ENCODE data around the gene KNDC1. TPM values are rescaled to one million over a fixed set of nuclear protein-coding genes. Genes with fewer than 3 reads are reported as not detected.
A peak's percentile ranks its signal among the peaks of the same experiment; 100 is the strongest.

Gene KNDC1
- total and polyA plus RNA-seq, 8 donors: 2.5 to 10.4 (median 4.0) TPM

DNA sequence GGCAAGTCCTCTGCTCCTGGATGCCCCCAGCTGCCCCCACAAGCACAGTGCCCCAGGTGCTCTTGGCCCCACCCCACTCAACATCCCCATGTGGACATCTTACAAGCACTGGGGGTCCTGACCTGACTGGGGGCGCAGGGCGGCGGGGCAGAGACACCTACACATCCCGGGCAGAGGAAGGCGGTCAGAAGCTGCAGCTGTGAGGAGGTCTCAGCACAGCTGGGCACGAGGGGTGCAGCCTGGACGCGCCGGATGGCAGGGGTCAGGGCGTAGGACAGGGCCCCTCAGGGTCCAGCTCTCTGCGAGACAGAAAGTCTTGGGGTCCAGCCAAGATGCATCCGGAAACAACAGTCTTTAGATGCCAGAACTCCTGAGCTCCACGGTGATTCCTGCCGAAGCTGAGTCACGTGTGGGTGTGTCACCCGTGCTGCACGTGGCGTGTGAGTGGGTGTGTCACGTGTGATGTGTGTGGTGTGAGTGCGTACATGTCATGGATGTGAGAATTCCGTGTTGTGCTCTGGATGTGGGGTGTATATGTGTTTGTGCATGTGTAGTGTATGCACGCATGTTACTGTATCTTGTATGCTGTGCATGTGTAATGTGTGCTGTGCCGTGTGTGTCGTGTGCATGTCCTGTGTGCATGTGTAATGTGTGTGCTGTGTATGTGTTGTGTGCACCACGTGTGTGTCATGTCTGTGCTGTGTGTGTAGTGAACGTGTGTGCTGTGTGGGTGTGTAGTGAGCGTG, 82.8 kb downstream of the KNDC1 start:
- Histone ChIP-seq H3K27me3 (peaks cover 26 to 100% of the 10 kb centered on the region in 2 donors), H3K4me1 (peaks cover 0 to 17% of the 10 kb centered on the region in 2 donors), H3K9me3 (no peaks in the 10 kb centered on the region), H3K36me3 (no peaks in the 10 kb centered on the region), H3K27ac (no peak overlapping the region), H3K4me3 (no peak overlapping the region)
- DNase-seq (no peak), ATAC-seq (no peak)
- TF ChIP-seq, protein P1, sequence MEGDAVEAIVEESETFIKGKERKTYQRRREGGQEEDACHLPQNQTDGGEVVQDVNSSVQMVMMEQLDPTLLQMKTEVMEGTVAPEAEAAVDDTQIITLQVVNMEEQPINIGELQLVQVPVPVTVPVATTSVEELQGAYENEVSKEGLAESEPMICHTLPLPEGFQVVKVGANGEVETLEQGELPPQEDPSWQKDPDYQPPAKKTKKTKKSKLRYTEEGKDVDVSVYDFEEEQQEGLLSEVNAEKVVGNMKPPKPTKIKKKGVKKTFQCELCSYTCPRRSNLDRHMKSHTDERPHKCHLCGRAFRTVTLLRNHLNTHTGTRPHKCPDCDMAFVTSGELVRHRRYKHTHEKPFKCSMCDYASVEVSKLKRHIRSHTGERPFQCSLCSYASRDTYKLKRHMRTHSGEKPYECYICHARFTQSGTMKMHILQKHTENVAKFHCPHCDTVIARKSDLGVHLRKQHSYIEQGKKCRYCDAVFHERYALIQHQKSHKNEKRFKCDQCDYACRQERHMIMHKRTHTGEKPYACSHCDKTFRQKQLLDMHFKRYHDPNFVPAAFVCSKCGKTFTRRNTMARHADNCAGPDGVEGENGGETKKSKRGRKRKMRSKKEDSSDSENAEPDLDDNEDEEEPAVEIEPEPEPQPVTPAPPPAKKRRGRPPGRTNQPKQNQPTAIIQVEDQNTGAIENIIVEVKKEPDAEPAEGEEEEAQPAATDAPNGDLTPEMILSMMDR (IDR thresholded peaks at IDR 0.05): no peak
- intact Hi-C loops (cut with DNase I): no loop called here

DNA sequence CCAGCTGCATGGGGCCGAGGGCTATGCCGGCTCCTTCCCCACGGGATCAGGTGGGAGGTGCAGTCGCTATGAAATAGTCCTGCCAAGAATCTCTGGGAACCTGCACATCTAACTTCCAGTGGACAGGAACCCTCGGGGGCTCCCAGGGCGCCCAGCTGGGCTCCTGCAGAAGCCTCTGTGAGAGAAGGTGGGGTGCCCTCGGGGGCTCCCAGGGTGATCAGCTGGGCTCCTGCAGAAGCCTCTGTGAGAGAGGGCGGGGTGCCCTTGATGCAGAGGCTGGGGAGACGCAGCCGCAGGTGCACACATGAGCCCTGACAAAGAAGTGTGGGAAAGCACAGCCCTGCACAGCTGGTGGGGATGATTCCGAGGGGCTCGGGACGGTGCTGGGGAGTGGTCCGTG, 83.6 kb downstream of the KNDC1 start:
- Histone ChIP-seq H3K27ac (no peak overlapping the region), H3K36me3 (no peaks in the 10 kb centered on the region), H3K4me1 (peaks cover 0 to 12% of the 10 kb centered on the region in 2 donors), H3K27me3 (peaks cover 18 to 100% of the 10 kb centered on the region in 2 donors), H3K4me3 (no peak overlapping the region), H3K9me3 (no peaks in the 10 kb centered on the region)
- TF ChIP-seq, protein P1 (IDR thresholded peaks at IDR 0.05): no peak
- no peak for DNase-seq
- intact Hi-C loops (cut with DNase I): no loop called here
- no peak for ATAC-seq

DNA sequence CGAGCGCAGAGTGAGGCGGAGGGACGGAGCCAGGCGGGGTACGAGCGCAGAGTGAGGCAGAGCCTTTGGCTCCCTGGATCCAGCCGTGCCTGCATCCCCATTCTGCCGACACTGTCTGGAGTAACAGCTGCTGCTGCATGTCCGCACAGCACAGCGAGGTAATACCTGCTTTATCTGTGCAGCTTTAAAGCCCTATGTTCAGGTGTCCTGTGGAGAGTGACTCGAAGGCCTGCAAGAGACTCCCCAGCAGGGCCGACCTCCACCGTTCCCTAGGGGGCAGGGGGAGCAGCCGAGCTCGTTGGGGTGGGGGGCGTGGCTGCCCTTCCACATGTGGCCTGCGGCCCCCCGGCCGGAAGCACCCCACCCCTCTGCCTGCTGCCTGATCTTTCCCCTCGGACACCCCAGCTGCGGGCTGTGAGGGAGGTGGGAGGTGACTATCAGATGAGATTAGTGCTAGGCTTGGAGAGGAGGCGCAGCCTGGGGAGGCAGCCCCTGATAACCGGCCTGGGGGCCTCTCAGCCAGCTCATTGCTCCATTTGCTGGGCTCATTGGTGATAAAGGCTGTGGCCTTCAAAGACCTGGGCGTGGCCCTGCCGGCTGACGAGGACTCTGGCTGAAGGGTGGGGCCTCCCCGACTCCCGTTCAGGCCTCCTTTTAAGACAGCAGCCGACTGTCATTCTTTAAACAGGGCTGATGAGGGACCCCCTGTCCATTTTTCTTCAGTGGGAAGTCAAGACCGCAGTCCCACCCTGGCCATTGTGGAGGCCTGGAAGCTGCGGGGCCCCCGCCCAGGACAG, 85.6 kb downstream of the KNDC1 start:
- Histone ChIP-seq H3K9me3 (no peaks in the 10 kb centered on the region), H3K36me3 (no peaks in the 10 kb centered on the region), H3K27me3 (peaks cover 8 to 93% of the 10 kb centered on the region in 2 donors), H3K27ac (no peak overlapping the region), H3K4me3 (no peak overlapping the region), H3K4me1 (peaks cover 0 to 11% of the 10 kb centered on the region in 2 donors)
- TF ChIP-seq, protein P1 (IDR thresholded peaks at IDR 0.05): no peak
- peak; percentile 27 for ATAC-seq
- DNase-seq: no peak
- intact Hi-C loops (cut with DNase I): no loop called here

DNA sequence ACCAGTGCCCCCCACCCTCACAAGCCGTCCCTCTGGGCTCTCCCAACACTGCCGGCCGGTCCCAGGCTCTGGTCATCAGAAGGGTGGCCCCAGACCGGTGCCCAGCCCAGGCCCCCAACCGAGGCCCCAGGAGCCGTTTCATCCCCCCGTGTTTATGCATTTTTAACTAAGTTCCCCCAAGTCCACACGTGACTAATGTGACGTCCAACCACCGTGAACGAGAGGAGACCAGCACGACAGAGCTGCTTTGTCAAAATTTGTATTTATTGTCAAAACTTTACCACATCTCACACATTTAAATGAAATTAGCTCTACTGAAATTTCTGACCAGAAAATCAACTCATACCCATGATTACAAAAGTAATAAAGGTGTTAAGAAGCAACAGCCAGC, 86.2 kb downstream of the KNDC1 start:
- TF ChIP-seq, protein P1 (IDR thresholded peaks at IDR 0.05): no peak
- DNase-seq (no peak), ATAC-seq (no peak)
- peaks cover 0 to 5% of the 10 kb centered on the region in 2 donors for H3K4me1 ChIP-seq
- H3K36me3 ChIP-seq: no peaks in the 10 kb centered on the region
- no peak overlapping the region for H3K27ac ChIP-seq
- no peaks in the 10 kb centered on the region for H3K9me3 ChIP-seq
- no peak overlapping the region for H3K4me3 ChIP-seq
- intact Hi-C loops (cut with DNase I): no loop called here
- H3K27me3 ChIP-seq: peaks cover 8 to 89% of the 10 kb centered on the region in 2 donors

DNA sequence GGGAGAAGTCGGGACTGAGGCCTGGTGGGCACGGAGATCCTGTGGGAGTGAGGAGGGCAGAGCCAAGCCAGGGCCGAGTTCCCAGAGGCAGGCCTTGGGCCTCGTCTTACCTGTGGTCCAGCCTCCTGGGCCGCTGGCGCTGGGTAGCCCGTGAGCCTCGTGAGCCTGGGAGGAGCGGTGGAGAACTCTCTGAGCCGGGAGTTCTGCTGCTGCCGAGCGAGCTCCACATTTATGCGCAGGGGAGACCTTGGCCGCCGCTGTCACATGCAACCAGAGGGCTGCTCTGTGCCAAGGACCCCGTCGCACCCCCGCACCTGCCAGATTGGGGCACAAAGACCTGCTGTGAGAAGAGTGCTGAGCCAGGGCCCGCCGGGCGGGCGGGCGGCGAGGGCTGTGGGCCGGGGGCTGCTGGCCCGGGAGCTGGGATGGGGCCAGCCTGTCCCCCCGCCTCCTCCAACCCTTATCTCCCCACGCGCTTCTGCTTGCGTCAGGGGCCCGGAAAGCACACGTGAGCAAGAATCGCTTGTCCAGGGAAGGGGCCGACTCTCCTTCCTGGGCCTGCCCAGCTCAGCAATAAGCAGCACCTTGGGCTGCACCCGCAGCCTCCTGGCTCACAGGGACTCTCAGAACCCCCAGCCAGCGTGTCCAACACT, 87.8 kb downstream of the KNDC1 start:
- DNase-seq (no peak), ATAC-seq (no peak)
- no peaks in the 10 kb centered on the region for H3K36me3 ChIP-seq
- TF ChIP-seq, protein P1 (IDR thresholded peaks at IDR 0.05): no peak
- H3K27ac ChIP-seq: no peak overlapping the region
- no peaks in the 10 kb centered on the region for H3K9me3 ChIP-seq
- H3K4me3 ChIP-seq: no peak overlapping the region
- no peaks in the 10 kb centered on the region for H3K4me1 ChIP-seq
- intact Hi-C loops (cut with DNase I): no loop called here
- peaks cover 5 to 83% of the 10 kb centered on the region in 2 donors for H3K27me3 ChIP-seq

Measured in left lung (tissue), 10 donors.